Activated T-helper 17 cell treated with anti-CD3 and anti-CD28 coated beads, Interleukin-2, amount 50 U/mL, for 72 hours (primary cell): Measurements from ENCODE around the gene MIS12. TPM values are rescaled to one million over a fixed set of nuclear protein-coding genes. Genes with fewer than 3 reads are reported as not detected.

ENCODE experiments used
- ATAC-seq: fragments of 150-1000 bp; cut with Tn5 transposase; replicated peaks from 2 replicates; pipeline ENCODE4 v1.10.0; 2021; ENCODE audit warnings: mild to moderate bottlenecking, moderate library complexity
- H3K27ac Mint-ChIP-seq: one replicate; pipeline ENCODE4 v1.8.0; 2022; ENCODE audit warnings: mixed read lengths
- H3K27me3 Mint-ChIP-seq: one replicate; pipeline ENCODE4 v1.8.0; 2022; ENCODE audit warnings: mixed read lengths
- H3K36me3 Mint-ChIP-seq: one replicate; pipeline ENCODE4 v1.8.0; 2022; ENCODE audit warnings: low read depth, mild to moderate bottlenecking, mixed read lengths
- H3K4me1 Mint-ChIP-seq: one replicate; pipeline ENCODE4 v1.8.0; 2022; ENCODE audit warnings: mixed read lengths
- H3K4me3 Mint-ChIP-seq: one replicate; pipeline ENCODE4 v1.8.0; 2022; ENCODE audit warnings: mild to moderate bottlenecking, mixed read lengths
- H3K9me3 Mint-ChIP-seq: one replicate; pipeline ENCODE4 v1.8.0; 2022; ENCODE audit warnings: mixed read lengths
- total RNA-seq, 2 donors: library from RNA; stranded (reverse); gene quantifications; one replicate each; pipeline ENCODE4 v1.2.3, GENCODE V29; 2022

MIS12 gene
- total RNA-seq, 2 donors from 2014 or later, result 24.1 to 33.9 TPM

DNA sequence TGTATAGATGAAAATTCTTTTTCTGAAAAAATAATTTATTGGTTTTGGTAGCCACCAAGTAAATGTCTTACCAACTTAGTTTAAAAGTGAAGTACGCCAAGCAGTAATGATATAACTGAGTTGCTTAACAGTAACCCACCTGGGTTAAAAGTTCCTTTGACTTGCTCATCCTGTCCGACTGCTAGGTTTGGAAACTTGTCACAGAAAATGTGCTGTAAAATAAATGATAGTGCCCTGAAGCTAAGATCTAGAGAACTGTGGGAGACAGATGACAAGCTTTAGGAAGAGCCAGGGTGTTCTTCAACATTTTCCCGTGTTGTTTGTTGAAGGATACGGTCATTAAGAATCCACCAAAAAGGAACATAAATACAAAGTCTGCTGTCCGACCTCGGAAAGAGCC is 5.4 kb upstream of the MIS12 start:
- peaks cover 24% of the 10 kb centered on the region for H3K4me1 Mint-ChIP-seq
- H3K4me3 Mint-ChIP-seq, result no peak overlapping the region
- ATAC-seq, result no peak
- H3K27me3 Mint-ChIP-seq, result no peaks in the 10 kb centered on the region
- H3K36me3 Mint-ChIP-seq, result peaks cover 98% of the 10 kb centered on the region
- no peaks in the 10 kb centered on the region for H3K9me3 Mint-ChIP-seq
- no peak overlapping the region for H3K27ac Mint-ChIP-seq

DNA sequence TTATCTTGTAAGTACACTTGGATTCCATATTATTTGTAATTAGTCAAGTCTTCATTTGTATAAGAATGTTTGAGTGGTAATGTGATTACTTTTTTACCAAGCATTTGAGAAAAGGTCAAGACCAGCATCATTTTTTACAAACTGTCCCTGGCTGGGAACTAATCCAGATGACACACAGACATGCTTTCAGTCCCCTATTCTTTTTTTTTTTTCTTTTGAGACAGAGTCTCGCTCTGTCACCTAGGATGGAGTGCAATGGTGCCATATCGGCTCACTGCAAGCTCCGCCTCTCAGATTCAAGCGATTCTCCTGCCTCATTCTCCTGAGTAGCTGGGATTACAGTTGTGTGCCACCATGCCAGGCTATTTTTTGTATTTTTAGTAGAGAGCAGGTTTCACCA is 4.9 kb upstream of the MIS12 start:
- Mint-ChIP-seq H3K27me3 (no peaks in the 10 kb centered on the region), H3K4me1 (peaks cover 24% of the 10 kb centered on the region), H3K36me3 (peaks cover 98% of the 10 kb centered on the region), H3K27ac (no peak overlapping the region), H3K9me3 (no peaks in the 10 kb centered on the region), H3K4me3 (no peak overlapping the region)
- no peak for ATAC-seq

- peaks cover 98% of the 10 kb centered on the region for H3K36me3 Mint-ChIP-seq
These were observed 828 bp upstream of the MIS12 start, which contains the start of gene DERL2 for GRCh38 chr17:5485270-5486205. DERL2 (minus strand) TSS chr17:5486178; CDS start chr17:5486161, 17 bp downstream.

DNA sequence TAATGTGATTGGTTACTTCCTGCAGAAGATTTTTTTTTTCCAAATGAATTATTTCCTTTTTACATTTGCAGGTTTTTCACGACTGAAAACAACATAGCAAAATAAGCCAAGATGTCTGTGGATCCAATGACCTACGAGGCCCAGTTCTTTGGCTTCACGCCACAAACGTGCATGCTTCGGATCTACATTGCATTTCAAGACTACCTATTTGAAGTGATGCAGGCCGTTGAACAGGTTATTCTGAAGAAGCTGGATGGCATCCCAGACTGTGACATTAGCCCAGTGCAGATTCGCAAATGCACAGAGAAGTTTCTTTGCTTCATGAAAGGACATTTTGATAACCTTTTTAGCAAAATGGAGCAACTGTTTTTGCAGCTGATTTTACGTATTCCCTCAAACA is 2.4 kb downstream of the MIS12 start:
- peaks cover 23% of the 10 kb centered on the region for H3K4me1 Mint-ChIP-seq
- no peak for ATAC-seq
- H3K36me3 Mint-ChIP-seq, result peaks cover 81% of the 10 kb centered on the region
- H3K4me3 Mint-ChIP-seq, result peak overlapping the region; percentile 99
- H3K27ac Mint-ChIP-seq, result no peak overlapping the region
- H3K27me3 Mint-ChIP-seq, result no peaks in the 10 kb centered on the region
- H3K9me3 Mint-ChIP-seq, result no peaks in the 10 kb centered on the region

More at GRCh38 chr17:5485270-5486205, 828 bp upstream of the MIS12 start, which contains the start of gene DERL2:
- H3K9me3 Mint-ChIP-seq, result no peaks in the 10 kb centered on the region
- ATAC-seq, result peak; percentile 6
- peak within 1 kb of the TSS; percentile 99 for H3K4me3 Mint-ChIP-seq
- H3K27ac Mint-ChIP-seq, result peak within 1 kb of the TSS; percentile 98
- no peaks in the 10 kb centered on the region for H3K27me3 Mint-ChIP-seq
- peaks cover 34% of the 10 kb centered on the region for H3K4me1 Mint-ChIP-seq

DNA sequence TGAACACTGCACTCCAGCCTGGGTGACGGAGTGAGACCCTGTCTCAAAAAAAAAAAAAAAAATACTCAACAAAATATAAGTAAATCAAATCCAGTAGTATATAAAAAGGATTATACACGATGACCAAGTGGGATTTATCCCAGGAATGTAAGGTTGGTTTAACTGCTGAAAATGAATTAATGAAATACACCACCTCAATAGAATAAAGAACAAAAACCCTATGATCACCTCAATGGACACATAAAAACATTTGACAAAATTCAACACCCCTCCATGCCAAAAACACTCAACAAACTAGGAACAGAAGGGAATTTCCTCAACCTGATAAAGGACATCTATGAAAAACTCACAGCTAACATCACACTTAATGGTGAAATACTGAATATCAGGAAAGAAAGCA is 6.6 kb downstream of the MIS12 start:
- H3K27me3 Mint-ChIP-seq, result no peaks in the 10 kb centered on the region
- peaks cover 11% of the 10 kb centered on the region for H3K4me1 Mint-ChIP-seq
- no peaks in the 10 kb centered on the region for H3K9me3 Mint-ChIP-seq
- peaks cover 40% of the 10 kb centered on the region for H3K36me3 Mint-ChIP-seq
- ATAC-seq, result no peak
- no peak overlapping the region for H3K4me3 Mint-ChIP-seq
- no peak overlapping the region for H3K27ac Mint-ChIP-seq

- peaks cover 11% of the 10 kb centered on the region for H3K4me1 Mint-ChIP-seq
- H3K27ac Mint-ChIP-seq, result no peak overlapping the region
- H3K4me3 Mint-ChIP-seq, result peak overlapping the region; percentile 88
- H3K9me3 Mint-ChIP-seq, result no peaks in the 10 kb centered on the region
- H3K27me3 Mint-ChIP-seq, result no peaks in the 10 kb centered on the region
- no peak for ATAC-seq
- H3K36me3 Mint-ChIP-seq, result peaks cover 14% of the 10 kb centered on the region
These were observed 13.3 kb downstream of the MIS12 start for GRCh38 chr17:5499476-5500231.

- Mint-ChIP-seq H3K27me3 (no peaks in the 10 kb centered on the region), H3K9me3 (no peaks in the 10 kb centered on the region), H3K4me1 (peaks cover 11% of the 10 kb centered on the region), H3K4me3 (peak overlapping the region; percentile 88), H3K27ac (peak overlapping the region; percentile 88), H3K36me3 (peaks cover 14% of the 10 kb centered on the region)
- ATAC-seq, result no peak
These were observed 13.9 kb downstream of the MIS12 start for GRCh38 chr17:5500247-5500588.

DNA sequence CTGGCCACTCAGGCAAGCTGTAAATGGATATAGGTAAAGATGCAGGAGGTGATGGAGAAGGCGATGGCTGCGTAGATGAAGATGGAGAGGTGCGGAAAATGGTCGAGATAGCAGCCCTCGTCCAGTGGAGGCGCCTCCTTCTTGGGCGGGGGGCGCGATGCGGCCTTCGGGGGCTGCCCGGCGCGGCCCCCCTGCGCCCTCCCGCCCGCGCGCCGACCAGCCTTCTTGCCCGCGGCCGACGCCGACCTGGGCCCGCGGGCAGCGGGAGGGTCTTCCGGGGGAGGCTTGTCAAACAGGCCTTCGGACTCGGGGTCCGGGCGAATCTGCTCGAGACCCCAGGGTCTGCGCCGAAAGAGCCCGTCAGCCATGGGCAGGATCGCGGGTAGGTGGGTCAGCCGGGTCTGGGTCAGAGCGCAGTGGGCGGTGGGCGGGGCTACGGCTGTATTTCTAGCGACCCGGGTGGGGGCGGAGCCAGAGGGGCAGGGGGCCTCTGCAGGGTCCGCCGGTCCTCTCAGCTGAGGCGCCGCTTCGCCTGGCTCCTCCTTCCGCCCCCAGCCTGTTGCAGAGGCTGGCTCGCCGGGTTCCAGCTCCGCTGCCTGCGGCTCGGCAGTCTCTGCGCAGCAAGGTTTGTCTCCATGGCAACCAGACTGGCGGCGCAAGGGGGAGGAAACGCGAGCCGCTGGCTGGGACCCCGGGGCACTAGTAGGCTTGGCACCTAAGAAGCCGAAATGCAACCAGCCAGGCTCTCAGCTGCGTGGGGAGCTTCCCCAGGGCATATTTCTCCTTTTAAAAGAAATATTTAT is 14.4 kb downstream of the MIS12 start:
- H3K27ac Mint-ChIP-seq, result peak overlapping the region; percentile 88
- H3K27me3 Mint-ChIP-seq, result no peaks in the 10 kb centered on the region
- H3K36me3 Mint-ChIP-seq, result peaks cover 17% of the 10 kb centered on the region
- H3K4me3 Mint-ChIP-seq, result peak overlapping the region; percentile 88
- ATAC-seq, result peak; percentile 87
- H3K4me1 Mint-ChIP-seq, result peaks cover 11% of the 10 kb centered on the region
- H3K9me3 Mint-ChIP-seq, result no peaks in the 10 kb centered on the region

DNA sequence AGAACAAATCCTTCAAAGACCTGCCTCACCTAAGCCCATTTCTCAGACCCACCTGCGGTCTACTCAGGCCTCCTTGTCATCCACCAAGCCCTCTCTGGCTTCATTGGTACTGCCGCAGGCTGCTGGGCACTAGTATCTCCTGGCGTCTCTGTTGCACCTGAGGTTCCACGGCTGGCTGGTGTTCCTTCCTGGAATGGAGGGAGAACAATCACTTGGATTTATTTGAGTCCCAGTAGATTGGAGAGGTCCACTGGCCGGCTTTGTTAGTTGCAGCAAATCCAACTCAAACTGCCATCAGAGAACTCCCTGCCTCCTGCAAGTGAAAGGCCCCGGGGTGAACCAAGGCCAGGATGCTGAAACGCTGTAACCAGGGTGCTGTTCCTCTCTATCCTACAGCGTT is 15.3 kb downstream of the MIS12 start:
- no peaks in the 10 kb centered on the region for H3K27me3 Mint-ChIP-seq
- no peak for ATAC-seq
- H3K36me3 Mint-ChIP-seq, result peaks cover 22% of the 10 kb centered on the region
- H3K27ac Mint-ChIP-seq, result no peak overlapping the region
- peaks cover 11% of the 10 kb centered on the region for H3K4me1 Mint-ChIP-seq
- H3K9me3 Mint-ChIP-seq, result no peaks in the 10 kb centered on the region
- H3K4me3 Mint-ChIP-seq, result peak overlapping the region; percentile 88

DNA sequence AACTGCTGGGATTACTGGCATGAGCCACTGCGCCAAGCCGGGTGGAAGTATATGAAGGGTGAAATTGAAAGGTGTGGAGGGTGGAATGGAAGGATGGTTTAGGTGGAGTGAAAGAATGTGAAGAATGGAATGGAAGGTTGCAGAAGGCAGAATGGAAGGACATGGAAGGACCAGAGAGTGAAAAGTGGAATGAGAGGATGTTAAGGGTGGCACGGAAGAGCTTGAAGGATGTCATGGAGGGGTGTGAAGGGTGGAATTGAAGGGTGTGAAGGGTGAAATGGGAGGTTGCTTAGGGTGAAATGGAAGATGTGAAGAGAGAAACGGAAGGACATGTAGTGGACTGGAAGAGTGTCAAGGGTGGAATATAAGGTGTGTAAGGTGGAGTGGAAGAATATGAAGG is 16.2 kb downstream of the MIS12 start:
- Mint-ChIP-seq H3K36me3 (peaks cover 26% of the 10 kb centered on the region), H3K4me1 (peaks cover 11% of the 10 kb centered on the region), H3K9me3 (no peaks in the 10 kb centered on the region), H3K27ac (no peak overlapping the region), H3K27me3 (no peaks in the 10 kb centered on the region), H3K4me3 (no peak overlapping the region)
- no peak for ATAC-seq

DNA sequence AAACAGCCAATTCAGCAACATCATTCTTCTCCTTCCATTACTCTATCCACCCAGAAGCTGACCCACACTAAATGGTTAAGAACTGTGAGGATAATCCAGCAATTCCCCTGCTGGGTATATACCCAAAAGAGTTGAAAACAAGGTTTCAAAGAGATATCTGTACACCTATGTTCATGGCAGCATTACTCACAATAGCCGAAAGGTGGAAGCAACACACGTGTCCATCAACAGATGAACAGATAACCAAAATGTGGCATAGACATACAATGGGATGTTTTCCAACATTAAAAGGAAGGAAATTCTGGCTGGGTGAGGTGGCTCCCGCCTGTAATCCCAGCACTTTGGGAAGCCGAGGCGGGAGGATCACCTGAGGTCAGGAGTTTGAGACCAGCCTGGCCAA is 19.9 kb downstream of the MIS12 start:
- no peaks in the 10 kb centered on the region for H3K9me3 Mint-ChIP-seq
- peaks cover 7% of the 10 kb centered on the region for H3K4me1 Mint-ChIP-seq
- H3K36me3 Mint-ChIP-seq, result peaks cover 22% of the 10 kb centered on the region
- no peaks in the 10 kb centered on the region for H3K27me3 Mint-ChIP-seq
- H3K4me3 Mint-ChIP-seq, result no peak overlapping the region
- ATAC-seq, result no peak
- H3K27ac Mint-ChIP-seq, result no peak overlapping the region

DNA sequence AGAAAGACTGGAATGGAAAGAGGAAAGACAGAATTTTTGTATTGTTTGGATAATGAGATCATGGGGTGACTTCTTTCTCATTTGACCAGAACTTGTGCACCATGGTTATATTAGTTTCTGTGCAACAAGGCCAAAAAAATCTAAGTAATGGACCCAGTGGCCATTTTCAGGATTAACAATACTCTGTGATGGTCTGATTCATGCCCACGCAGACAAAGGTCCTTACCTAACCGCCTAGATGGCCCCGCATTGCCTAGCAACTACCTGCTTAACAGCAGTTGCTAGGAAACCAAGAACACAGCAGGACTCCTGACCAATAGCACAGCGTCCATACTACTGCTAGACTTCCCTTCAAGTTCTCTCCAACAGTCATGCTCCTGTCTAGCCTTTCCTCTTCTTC is 22.4 kb downstream of the MIS12 start:
- H3K27me3 Mint-ChIP-seq, result no peaks in the 10 kb centered on the region
- H3K27ac Mint-ChIP-seq, result no peak overlapping the region
- no peak for ATAC-seq
- no peaks in the 10 kb centered on the region for H3K4me1 Mint-ChIP-seq
- no peak overlapping the region for H3K4me3 Mint-ChIP-seq
- H3K36me3 Mint-ChIP-seq, result peaks cover 12% of the 10 kb centered on the region
- H3K9me3 Mint-ChIP-seq, result no peaks in the 10 kb centered on the region

DNA sequence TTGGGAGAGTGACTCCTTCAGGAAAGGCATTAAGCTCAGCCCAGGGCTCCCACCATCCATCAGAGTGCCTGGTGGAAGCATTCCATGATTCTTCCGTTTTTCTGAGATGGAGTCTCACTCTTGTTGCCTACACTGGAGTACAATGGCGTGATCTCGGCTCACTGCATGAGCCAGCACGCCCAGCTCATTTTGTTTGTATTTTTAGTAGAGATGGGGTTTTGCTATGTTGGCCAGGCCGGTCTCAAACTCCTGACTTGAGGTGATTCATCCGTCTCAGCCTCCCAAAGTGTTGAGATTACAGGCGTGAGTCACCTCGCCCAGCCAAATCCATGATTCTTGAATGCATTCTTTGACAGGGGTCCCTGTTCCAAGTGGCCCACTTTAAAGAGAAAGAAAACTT is 23.1 kb downstream of the MIS12 start:
- Mint-ChIP-seq H3K4me3 (no peak overlapping the region), H3K4me1 (peaks cover 4% of the 10 kb centered on the region), H3K9me3 (no peaks in the 10 kb centered on the region), H3K27me3 (no peaks in the 10 kb centered on the region), H3K36me3 (peaks cover 18% of the 10 kb centered on the region), H3K27ac (no peak overlapping the region)
- ATAC-seq, result no peak

DNA sequence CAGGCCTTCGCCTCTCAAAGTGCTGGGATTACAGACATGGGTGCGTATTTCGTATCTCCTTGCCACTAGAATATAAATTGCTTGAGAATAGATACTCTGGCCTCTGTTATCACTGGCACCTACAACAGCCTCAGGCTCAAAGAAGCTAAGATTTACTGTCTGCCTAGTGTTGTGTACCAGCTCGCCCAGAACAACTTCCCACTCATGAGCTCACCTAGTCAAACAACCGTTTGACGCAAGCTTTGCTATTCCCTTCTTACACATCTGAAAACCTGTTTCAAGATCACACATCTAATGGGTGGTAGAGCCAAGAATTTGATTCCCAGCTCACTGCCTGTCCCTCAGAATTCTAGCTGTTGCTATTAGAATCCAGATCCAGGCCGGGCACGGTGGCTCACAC is 24.4 kb downstream of the MIS12 start:
- H3K4me3 Mint-ChIP-seq, result no peak overlapping the region
- no peaks in the 10 kb centered on the region for H3K9me3 Mint-ChIP-seq
- H3K27ac Mint-ChIP-seq, result no peak overlapping the region
- peaks cover 4% of the 10 kb centered on the region for H3K4me1 Mint-ChIP-seq
- H3K27me3 Mint-ChIP-seq, result no peaks in the 10 kb centered on the region
- H3K36me3 Mint-ChIP-seq, result peaks cover 28% of the 10 kb centered on the region
- ATAC-seq, result no peak
